ENCODE results near the gene ZNF821.

- TF ChIP-seq POLR2AphosphoS5 (IDR thresholded peaks at IDR 0.05; ENCODE audit: insufficient read depth in 1 of 2, low read depth in 1 of 2) (no peak), CTCF (IDR thresholded peaks at IDR 0.05) (no peak)
These were observed 3.8 kb downstream of the ZNF821 start for GRCh38 chr16:71880176-71880575.

Data from vagina (tissue), 2 donors.